HCT116 (cell line): Measurements from ENCODE around the gene TYROBP. TPM values are rescaled to one million over a fixed set of nuclear protein-coding genes. Genes with fewer than 3 reads are reported as not detected.

ENCODE experiments used
- ATAC-seq: fragments of 200-7000 bp; cut with Tn5 transposase; 2 replicates; pipeline ENCODE4 v1.9.1; 2020; ENCODE audit warnings: mild to moderate bottlenecking, moderate library complexity
- BruUV-seq: library from RNA; stranded (reverse); fragments of 400-500 nt; replicated peaks from 2 replicates; lab custom pipeline; 2021; lab: Mats Ljungman, UMichigan
- CTCF ChIA-PET: fragments of 300-600 bp; sonication (Branson Sonifier 250); formaldehyde crosslinking; loops from one replicate; lab custom pipeline; 2021; ENCODE audit warnings: antibody characterized with exemption; lab: Charles Lee
- POLR2A ChIA-PET: fragments of 300-600, 350-600 bp; sonication (Branson Sonifier 250); formaldehyde crosslinking; loops from one replicate; lab custom pipeline; 2021; ENCODE audit warnings: antibody characterized with exemption; lab: Charles Lee
- RAD21 ChIA-PET, 2 experiments: fragments of 300-600 bp; sonication (Branson Sonifier 250); formaldehyde crosslinking; loops; one replicate each; lab custom pipeline; 2023; ENCODE audit warnings: low total read pairs in 2 of 2; ENCODE audit not compliant: uncharacterized antibody in 2 of 2, unreplicated experiment in 2 of 2, low non-redundant PET in 1 of 2; lab: Charles Lee
- DNase-seq: peaks from one replicate; pipeline ENCODE4 v3.0.0-alpha.2; 2010; ENCODE audit warnings: low read depth, low spot score
- H2AFZ ChIP-seq: fragments of 200-600 bp; shearing (Covaris generic), sonication (generic); 2 replicates; pipeline ENCODE4 v1.6.1; 2017; ENCODE audit warnings: low read depth, mixed run types, mixed read lengths, antibody characterized with exemption, low read length; ENCODE audit not compliant: poor library complexity, severe bottlenecking
- H3K27ac ChIP-seq: 2 replicates; pipeline ENCODE4 v1.5.1; 2012; ENCODE audit warnings: low read depth, low read length
- H3K27me3 ChIP-seq: fragments of 200-600 bp; sonication (generic); 2 replicates; pipeline ENCODE4 v1.6.1; 2016; ENCODE audit warnings: mixed run types, low read length, mixed read lengths; ENCODE audit not compliant: insufficient read depth
- H3K36me3 ChIP-seq, 2 experiments: fragments of 200-500 bp in 1 of 2; fragments of 200-600 bp in 1 of 2; sonication (Bioruptor generic) in 1 of 2; sonication (generic) in 1 of 2; 2 replicates each; pipeline versions ENCODE4 v1.5.1 to v1.6.1; 2014 to 2016; ENCODE audit warnings: low read length in 2 of 2, inconsistent platforms in 1 of 2, mixed read lengths in 1 of 2, mixed run types in 1 of 2; ENCODE audit not compliant: insufficient read depth in 2 of 2, control insufficient read depth in 1 of 2
- H3K4me1 ChIP-seq, 2 experiments: fragments of 200-600 bp in 1 of 2; sonication (generic) in 1 of 2; 2 replicates each; pipeline versions ENCODE4 v1.5.1 to v1.6.1; 2012 to 2017; ENCODE audit warnings: low read length in 2 of 2, inconsistent platforms in 1 of 2, mild to moderate bottlenecking in 1 of 2, mixed read lengths in 1 of 2, mixed run types in 1 of 2, moderate library complexity in 1 of 2; ENCODE audit not compliant: insufficient read depth in 2 of 2, control insufficient read depth in 1 of 2
- H3K4me2 ChIP-seq: fragments of 200-600 bp; sonication (generic); 2 replicates; pipeline ENCODE4 v1.6.1; 2017; ENCODE audit warnings: mixed run types, low read length, mixed read lengths
- H3K4me3 ChIP-seq, 2 experiments: fragments of 200-600 bp in 1 of 2; sonication (generic) in 1 of 2; replicated peaks in 1 of 2; 2 replicates each; pipeline ENCODE4 v1.5.1; 2011 to 2016; ENCODE audit warnings: low read length in 2 of 2, control low read depth in 1 of 2, low read depth in 1 of 2, mild to moderate bottlenecking in 1 of 2, mixed read lengths in 1 of 2, mixed run types in 1 of 2
- H3K79me2 ChIP-seq: fragments of 200-600 bp; sonication (generic); 2 replicates; pipeline ENCODE4 v1.6.1; 2017; ENCODE audit warnings: mild to moderate bottlenecking, mixed run types, low read length, moderate library complexity, mixed read lengths; ENCODE audit not compliant: insufficient read depth
- H3K9ac ChIP-seq: fragments of 200-600 bp; sonication (generic); 2 replicates; pipeline ENCODE4 v1.6.1; 2016; ENCODE audit warnings: low read length, mixed read lengths
- H3K9me2 ChIP-seq: fragments of 200-600 bp; sonication (generic), shearing (Covaris generic); 2 replicates; pipeline ENCODE4 v1.6.1; 2017; ENCODE audit warnings: mixed run types, mild to moderate bottlenecking, moderate library complexity; ENCODE audit not compliant: insufficient read depth
- H3K9me3 ChIP-seq, 2 experiments: fragments of 200-500 bp in 1 of 2; fragments of 200-600 bp in 1 of 2; sonication (Bioruptor generic) in 1 of 2; sonication (generic) in 1 of 2; 2 replicates each; pipeline ENCODE4 v1.6.1; 2014 to 2017; ENCODE audit warnings: low read length in 2 of 2, mixed read lengths in 2 of 2, inconsistent platforms in 1 of 2, low read depth in 1 of 2, mild to moderate bottlenecking in 1 of 2, mixed run types in 1 of 2, moderate library complexity in 1 of 2; ENCODE audit not compliant: control insufficient read depth in 1 of 2, insufficient read depth in 1 of 2
- H4K20me1 ChIP-seq: fragments of 200-600 bp; sonication (generic), shearing (Covaris generic); 2 replicates; pipeline ENCODE4 v1.6.1; 2017; ENCODE audit warnings: mixed run types, mild to moderate bottlenecking, moderate library complexity; ENCODE audit not compliant: insufficient read depth
- CBX3 ChIP-seq: IDR thresholded peaks from 2 replicates; pipeline ENCODE4 v1.6.1; 2012; ENCODE audit warnings: low read depth
- CEBPB ChIP-seq: IDR thresholded peaks from 2 replicates; pipeline ENCODE4 v1.6.1; 2012; ENCODE audit warnings: low read depth
- EGR1 ChIP-seq: IDR thresholded peaks from 2 replicates; pipeline ENCODE4 v1.6.1; 2012; ENCODE audit warnings: low read depth
- EZH2 ChIP-seq: fragments of 200-600 bp; sonication (generic); IDR thresholded peaks from 2 replicates; pipeline ENCODE4 v1.6.1; 2017; ENCODE audit warnings: antibody characterized with exemption, mixed run types
- EZH2phosphoT487 ChIP-seq: fragments of 200-600 bp; IDR thresholded peaks from 2 replicates; pipeline ENCODE4 v1.6.1; 2018; ENCODE audit warnings: antibody characterized with exemption, borderline replicate concordance
- JUND ChIP-seq: IDR thresholded peaks from 2 replicates; pipeline ENCODE4 v1.6.1; 2012
- POLR2A ChIP-seq: IDR thresholded peaks from 2 replicates; pipeline ENCODE4 v1.7.0; 2011; ENCODE audit warnings: borderline replicate concordance; ENCODE audit not compliant: insufficient read depth, insufficient read length; ENCODE audit errors: extremely low read depth
- POLR2AphosphoS5 ChIP-seq: IDR thresholded peaks from 2 replicates; pipeline ENCODE4 v1.6.1; 2011; ENCODE audit warnings: mild to moderate bottlenecking, low read depth, low read length, moderate library complexity
- RAD21 ChIP-seq: IDR thresholded peaks from 2 replicates; pipeline ENCODE4 v1.6.1; 2012; ENCODE audit warnings: low read depth, mild to moderate bottlenecking
- SIN3A ChIP-seq: IDR thresholded peaks from 2 replicates; pipeline ENCODE4 v1.6.1; 2012; ENCODE audit warnings: low read depth
- SP1 ChIP-seq: IDR thresholded peaks from 2 replicates; pipeline ENCODE4 v1.6.1; 2012; ENCODE audit warnings: low read depth
- TCF7L2 ChIP-seq: IDR thresholded peaks from 2 replicates; pipeline ENCODE4 v1.7.0; 2011; ENCODE audit warnings: borderline replicate concordance, inconsistent platforms; ENCODE audit not compliant: insufficient read depth, insufficient read length; ENCODE audit errors: extremely low read depth
- YY1 ChIP-seq: IDR thresholded peaks from 2 replicates; pipeline ENCODE4 v1.6.1; 2011; ENCODE audit warnings: low read length, low read depth, moderate library complexity, mild to moderate bottlenecking; ENCODE audit not compliant: insufficient replicate concordance; ENCODE audit errors: extremely low read depth
- ZFX ChIP-seq: fragments of 450-650 bp; IDR thresholded peaks from 2 replicates; pipeline ENCODE4 v1.6.1; 2017
- ZNF274 ChIP-seq: fragments of 200-500 bp; sonication (Bioruptor generic); IDR thresholded peaks from 2 replicates; pipeline ENCODE4 v1.6.1; 2014; ENCODE audit warnings: mild to moderate bottlenecking, low read depth, low read length, inconsistent platforms
- intact Hi-C: fragments of 100-400 bp; cut with micrococcal nuclease; formaldehyde crosslinking; loops from 2 replicates; pipeline ENCODE4 v1.10.0; 2022
- total RNA-seq: library from RNA; stranded (reverse); gene quantifications from one replicate; pipeline ENCODE4 v1.2.1, GENCODE V29; 2021; ENCODE audit not compliant: unreplicated experiment
- TF ChIP-seq, protein P1 (sequence below), 3 experiments: fragments of 200-600 bp in 1 of 3; sonication (generic) in 1 of 3; IDR thresholded peaks in 2 of 3; conservative IDR thresholded peaks in 1 of 3; 2 replicates each; pipeline ENCODE4 v1.5.1; 2012 to 2017; ENCODE audit warnings: low read depth in 2 of 3, low read length in 2 of 3, antibody characterized with exemption in 1 of 3, borderline replicate concordance in 1 of 3, control low read depth in 1 of 3, mild to moderate bottlenecking in 1 of 3, mixed read lengths in 1 of 3, mixed run types in 1 of 3, moderate library complexity in 1 of 3; ENCODE audit not compliant: insufficient read depth in 1 of 3
- TF ChIP-seq, protein P2 (sequence below): IDR thresholded peaks from 2 replicates; pipeline ENCODE4 v1.6.1; 2012
- TF ChIP-seq, protein P3 (sequence below): IDR thresholded peaks from 2 replicates; pipeline ENCODE4 v1.6.1; 2012
- TF ChIP-seq, protein P4 (sequence below): IDR thresholded peaks from 2 replicates; pipeline ENCODE4 v1.6.1; 2011; ENCODE audit warnings: mild to moderate bottlenecking, low read length, moderate library complexity; ENCODE audit not compliant: insufficient replicate concordance; ENCODE audit errors: extremely low read depth

Gene TYROBP
- total RNA-seq, 1 experiment from 2014 or later = 0.49 TPM

DNA sequence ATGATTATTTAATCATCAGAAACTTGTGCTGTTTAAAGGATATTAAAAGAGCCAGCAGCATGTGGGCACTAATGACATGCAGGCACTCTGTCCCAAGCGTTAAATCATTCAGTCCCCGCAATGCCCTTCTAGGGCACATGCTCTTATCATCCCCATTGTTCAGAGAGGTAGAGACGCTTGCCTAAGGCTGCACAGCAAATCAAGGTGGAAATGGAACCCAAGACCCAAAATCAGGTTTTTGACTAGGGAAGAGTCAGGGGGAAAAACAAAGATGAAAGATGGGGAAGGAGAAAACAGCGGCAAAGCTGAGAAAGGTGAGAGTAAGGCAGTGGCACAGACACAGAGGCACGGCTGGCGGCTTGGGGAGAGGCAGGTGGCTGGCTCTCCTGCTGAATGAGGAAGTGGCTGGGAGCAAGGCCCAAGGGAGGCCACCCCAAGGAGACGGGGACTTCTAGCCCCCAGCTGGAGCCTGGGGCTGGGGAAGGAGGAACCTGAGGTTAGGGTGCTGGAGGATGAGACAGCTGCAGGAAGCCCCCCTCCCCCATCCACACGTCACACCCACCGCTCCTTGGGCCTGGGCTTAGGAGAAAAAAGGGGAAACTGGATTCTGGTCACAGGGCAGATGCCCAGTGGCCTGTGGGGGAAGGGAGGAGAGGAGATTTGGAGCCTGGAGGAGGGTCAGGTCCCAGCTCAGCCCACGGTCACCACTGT, 1.0 kb upstream of the TYROBP start:
- H3K4me3 ChIP-seq = no peak overlapping the region
- H3K36me3 ChIP-seq = no peaks in the 10 kb centered on the region
- H3K4me1 ChIP-seq = peaks cover 12 to 39% of the 10 kb centered on the region in 2 experiments
- DNase-seq (no peak), ATAC-seq (no peak)
- ChIA-PET POLR2A (no interaction called here), CTCF (no interaction called here), RAD21 (no interaction called here)
- H4K20me1 ChIP-seq = no peaks in the 10 kb centered on the region
- H3K27ac ChIP-seq = no peak overlapping the region
- no peak overlapping the region for H2AFZ ChIP-seq
- intact Hi-C loops = no loop called here
- TF ChIP-seq ZFX (no peak), SIN3A (no peak), SP1 (no peak), EGR1 (no peak), EZH2 (no peak), POLR2AphosphoS5 (no peak), YY1 (no peak), ZNF274 (no peak), CBX3 (no peak), TCF7L2 (no peak), EZH2phosphoT487 (no peak), CEBPB (no peak), RAD21 (no peak), JUND (no peak), POLR2A (no peak)
- TF ChIP-seq, protein P1, sequence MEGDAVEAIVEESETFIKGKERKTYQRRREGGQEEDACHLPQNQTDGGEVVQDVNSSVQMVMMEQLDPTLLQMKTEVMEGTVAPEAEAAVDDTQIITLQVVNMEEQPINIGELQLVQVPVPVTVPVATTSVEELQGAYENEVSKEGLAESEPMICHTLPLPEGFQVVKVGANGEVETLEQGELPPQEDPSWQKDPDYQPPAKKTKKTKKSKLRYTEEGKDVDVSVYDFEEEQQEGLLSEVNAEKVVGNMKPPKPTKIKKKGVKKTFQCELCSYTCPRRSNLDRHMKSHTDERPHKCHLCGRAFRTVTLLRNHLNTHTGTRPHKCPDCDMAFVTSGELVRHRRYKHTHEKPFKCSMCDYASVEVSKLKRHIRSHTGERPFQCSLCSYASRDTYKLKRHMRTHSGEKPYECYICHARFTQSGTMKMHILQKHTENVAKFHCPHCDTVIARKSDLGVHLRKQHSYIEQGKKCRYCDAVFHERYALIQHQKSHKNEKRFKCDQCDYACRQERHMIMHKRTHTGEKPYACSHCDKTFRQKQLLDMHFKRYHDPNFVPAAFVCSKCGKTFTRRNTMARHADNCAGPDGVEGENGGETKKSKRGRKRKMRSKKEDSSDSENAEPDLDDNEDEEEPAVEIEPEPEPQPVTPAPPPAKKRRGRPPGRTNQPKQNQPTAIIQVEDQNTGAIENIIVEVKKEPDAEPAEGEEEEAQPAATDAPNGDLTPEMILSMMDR (IDR thresholded peaks at IDR 0.05 in 2 of 3, conservative IDR thresholded peaks at IDR 0.05 in 1 of 3; ENCODE audit: borderline replicate concordance in 1 of 3, insufficient read depth in 1 of 3, low read depth in 2 of 3, low read length in 2 of 3) = no peak
- TF ChIP-seq, protein P2, sequence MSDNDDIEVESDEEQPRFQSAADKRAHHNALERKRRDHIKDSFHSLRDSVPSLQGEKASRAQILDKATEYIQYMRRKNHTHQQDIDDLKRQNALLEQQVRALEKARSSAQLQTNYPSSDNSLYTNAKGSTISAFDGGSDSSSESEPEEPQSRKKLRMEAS = no peak
- TF ChIP-seq, protein P3, sequence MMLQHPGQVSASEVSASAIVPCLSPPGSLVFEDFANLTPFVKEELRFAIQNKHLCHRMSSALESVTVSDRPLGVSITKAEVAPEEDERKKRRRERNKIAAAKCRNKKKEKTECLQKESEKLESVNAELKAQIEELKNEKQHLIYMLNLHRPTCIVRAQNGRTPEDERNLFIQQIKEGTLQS = no peak
- TF ChIP-seq, protein P4, sequence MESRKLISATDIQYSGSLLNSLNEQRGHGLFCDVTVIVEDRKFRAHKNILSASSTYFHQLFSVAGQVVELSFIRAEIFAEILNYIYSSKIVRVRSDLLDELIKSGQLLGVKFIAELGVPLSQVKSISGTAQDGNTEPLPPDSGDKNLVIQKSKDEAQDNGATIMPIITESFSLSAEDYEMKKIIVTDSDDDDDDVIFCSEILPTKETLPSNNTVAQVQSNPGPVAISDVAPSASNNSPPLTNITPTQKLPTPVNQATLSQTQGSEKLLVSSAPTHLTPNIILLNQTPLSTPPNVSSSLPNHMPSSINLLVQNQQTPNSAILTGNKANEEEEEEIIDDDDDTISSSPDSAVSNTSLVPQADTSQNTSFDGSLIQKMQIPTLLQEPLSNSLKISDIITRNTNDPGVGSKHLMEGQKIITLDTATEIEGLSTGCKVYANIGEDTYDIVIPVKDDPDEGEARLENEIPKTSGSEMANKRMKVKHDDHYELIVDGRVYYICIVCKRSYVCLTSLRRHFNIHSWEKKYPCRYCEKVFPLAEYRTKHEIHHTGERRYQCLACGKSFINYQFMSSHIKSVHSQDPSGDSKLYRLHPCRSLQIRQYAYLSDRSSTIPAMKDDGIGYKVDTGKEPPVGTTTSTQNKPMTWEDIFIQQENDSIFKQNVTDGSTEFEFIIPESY = no peak
- no peaks in the 10 kb centered on the region for H3K79me2 ChIP-seq
- H3K9ac ChIP-seq = no peak overlapping the region
- no TSS peak for BruUV-seq
- no peaks in the 10 kb centered on the region for H3K9me3 ChIP-seq
- no peak overlapping the region for H3K4me2 ChIP-seq
- H3K9me2 ChIP-seq = no peaks in the 10 kb centered on the region
- H3K27me3 ChIP-seq = no peaks in the 10 kb centered on the region
